Hepatic stellate cell (primary cell): Measurements from ENCODE around the gene C10orf90.
"Not testable (repeated sequence)": the region's sequence is repeated elsewhere in the genome, so short reads cannot be mapped to it uniquely, and the experiment has no call there.

Experiments used
- DNase-seq: peaks from one replicate; pipeline ENCODE4 v3.0.0; 2011; ENCODE audit warnings: low spot score

C10orf90 gene

DNA sequence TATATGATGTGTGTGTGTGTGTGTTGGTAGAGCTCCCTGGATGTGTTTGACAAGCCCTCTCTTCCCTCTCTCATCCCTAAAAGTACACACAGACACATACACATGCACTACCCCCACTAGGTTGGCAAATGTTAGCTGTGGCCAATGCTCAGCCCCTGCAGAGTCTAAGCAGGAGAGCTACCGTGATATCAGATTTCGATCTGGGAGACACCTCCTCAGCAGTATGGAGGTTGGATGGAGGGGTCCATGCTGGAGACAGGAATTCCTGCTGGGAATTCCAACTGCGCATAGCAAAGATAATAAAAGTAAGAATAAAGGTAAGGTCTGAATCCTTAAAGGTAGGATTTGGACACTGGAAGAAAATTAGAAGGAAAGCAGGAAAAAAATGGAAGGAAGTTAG lies 85.7 kb downstream of the C10orf90 start:
- no peak for DNase-seq

DNA sequence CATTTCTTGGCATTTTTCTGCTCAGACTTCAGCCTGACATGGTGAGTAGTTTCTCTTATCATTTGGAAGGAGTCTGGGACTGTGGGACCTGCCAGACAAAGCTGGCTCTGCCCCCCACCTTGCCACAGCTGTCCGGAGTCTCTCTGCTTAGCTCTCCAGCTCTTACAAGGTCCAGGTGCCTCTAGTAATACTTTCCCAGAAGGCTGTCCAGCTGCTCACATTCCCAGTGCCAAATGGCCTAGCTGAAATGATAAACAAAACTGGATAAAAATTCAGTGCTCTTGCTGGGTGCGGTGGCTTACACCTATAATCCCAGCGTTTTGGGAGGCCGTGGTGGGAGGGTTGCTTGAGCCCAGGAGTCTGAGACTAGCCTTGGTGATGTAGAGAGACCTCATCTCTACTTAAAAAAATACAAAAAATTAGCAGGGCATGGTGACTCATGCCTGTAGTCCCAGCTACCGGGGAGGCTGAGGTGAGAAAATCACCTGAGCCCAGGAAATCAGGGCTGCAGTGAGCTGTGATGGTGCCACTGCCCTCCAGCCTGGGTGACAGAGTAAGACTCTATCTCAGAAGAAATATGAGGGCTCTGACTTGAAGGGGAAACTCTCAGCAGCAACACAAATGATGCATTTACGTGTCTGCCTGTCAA lies 86.8 kb downstream of the C10orf90 start:
- DNase-seq, result no peak

DNA sequence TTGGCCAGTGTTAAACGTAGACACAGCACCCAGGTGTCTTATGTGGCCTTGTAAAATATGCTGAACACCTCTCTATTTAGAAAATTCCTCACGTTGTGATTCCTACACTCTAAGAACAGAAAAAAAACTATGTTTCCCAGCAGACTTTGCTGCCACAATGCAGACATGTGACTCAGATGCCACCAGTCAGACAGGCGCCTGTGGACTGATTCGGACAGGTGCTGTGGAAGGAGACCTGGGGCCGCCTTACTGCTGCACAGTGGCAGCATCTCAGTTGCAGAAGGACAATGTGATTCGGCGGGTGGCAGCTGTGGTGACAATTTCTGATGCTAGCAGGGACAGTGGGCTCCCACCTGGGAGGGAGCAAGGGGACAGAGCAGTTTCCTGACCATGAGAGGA lies 88.8 kb downstream of the C10orf90 start:
- no peak for DNase-seq

DNA sequence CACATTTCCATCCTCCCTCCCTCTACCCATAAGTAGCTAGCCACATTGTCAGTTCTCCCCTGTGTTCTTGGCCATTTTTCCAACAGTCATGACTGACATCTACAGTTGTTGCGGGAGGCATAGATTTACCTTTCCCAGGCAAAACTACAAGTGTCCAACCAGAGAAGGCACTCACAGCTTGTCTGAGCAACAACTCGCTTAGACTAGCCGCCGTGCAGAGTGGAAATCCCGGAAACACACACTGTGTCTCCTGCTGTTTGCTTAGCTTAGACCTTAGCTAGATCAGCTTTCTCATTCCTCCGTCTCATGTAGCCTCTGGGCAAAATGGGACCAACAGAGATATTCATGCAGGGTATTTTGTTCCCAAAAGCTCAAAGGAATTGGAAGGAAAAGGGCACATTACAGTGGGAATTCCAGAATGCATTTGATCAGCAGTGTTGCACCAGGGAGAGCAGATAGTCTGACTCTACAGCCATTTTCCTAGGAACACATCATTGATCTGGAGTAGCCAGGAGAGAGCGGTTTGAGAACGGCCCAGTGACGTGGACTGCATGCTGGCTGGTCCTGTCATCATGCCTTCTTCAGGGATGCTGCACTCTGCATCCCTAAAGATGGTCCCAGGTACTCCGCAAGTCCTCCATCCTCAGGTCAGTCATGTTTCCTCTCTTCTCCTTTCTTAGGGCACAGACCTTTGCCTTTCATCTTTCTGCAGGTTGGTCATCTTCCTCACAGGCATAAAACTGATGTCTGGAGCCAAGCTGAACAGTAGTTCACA lies 89.4 kb downstream of the C10orf90 start:
- no peak for DNase-seq

DNA sequence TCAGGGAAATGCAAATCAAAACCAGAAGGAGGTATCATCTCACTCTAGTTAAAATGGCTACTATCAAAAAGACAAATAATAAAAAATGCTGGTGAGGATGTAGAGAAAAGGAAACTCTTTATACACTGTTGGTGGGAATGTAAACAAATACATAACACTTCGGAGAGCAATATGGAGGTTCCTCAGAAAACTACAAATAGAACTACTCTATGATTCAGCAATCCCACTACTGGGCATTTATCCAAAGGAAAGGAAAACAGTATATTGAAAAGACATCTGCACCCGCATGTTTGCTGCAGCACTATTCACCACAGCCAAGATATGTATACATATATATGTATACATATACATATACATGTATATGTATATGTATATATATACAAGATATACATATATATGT lies 94.2 kb downstream of the C10orf90 start:
- no peak for DNase-seq

DNA sequence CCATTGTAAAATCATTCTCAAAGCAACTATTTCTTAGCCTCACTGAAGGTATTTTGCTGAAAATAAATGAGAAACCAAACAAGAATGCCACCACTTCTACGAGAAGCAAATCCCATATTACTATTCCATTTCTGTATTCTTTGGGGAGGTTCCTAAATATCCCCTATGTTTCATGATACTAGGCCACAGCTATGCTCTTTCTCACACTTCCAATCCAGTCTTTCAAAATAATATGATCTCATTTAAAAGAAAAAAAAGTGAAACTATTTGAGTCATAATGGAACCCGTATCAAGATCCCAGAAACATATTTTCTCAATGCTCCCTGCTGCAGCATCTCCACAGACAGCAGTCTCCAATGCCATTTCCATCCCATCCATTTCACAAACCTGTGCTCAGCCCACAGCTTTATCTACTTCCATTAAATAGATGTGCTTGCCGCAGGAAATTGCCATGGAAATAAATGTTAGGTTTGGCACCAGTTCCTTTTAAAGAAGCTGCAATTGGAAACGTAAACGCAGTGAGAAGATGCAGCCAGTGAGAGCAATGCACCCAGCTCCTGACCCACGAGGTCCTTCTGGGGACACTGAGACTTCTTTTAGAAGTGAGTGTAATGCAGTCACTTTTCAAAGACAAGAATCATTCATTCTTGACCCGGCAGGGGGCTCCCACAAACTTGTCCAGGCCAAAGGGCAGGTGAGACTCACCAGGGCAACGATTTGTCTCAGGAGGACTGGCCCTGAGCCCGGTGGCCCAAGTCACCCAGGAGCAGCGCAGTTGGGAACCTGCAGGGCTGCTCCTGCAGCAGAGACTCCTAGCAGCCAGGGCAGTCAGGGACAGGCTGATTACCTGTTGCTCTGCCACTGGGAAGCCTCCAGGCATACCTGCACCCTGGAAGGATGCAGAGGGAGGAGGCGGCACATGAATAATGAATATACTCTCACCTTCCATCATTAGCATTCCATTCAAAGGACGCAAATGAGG lies 99.6 kb downstream of the C10orf90 start:
- no peak for DNase-seq

DNA sequence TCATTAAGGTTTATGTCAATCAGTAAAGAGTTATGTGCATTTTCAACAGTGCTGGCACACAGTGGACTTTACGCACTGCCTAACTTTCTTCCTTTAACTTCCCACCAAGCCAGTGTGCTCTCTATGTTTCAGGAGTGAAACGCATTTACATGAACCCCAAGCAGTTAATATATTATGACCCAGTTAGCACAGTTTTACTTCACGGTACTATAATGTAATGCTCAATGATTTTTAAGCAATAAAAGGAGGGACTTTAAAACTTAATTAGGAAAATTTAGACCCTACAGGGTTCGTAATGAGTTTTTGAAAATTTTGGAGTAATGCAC lies 100.3 kb downstream of the C10orf90 start:
- DNase-seq, result no peak

DNA sequence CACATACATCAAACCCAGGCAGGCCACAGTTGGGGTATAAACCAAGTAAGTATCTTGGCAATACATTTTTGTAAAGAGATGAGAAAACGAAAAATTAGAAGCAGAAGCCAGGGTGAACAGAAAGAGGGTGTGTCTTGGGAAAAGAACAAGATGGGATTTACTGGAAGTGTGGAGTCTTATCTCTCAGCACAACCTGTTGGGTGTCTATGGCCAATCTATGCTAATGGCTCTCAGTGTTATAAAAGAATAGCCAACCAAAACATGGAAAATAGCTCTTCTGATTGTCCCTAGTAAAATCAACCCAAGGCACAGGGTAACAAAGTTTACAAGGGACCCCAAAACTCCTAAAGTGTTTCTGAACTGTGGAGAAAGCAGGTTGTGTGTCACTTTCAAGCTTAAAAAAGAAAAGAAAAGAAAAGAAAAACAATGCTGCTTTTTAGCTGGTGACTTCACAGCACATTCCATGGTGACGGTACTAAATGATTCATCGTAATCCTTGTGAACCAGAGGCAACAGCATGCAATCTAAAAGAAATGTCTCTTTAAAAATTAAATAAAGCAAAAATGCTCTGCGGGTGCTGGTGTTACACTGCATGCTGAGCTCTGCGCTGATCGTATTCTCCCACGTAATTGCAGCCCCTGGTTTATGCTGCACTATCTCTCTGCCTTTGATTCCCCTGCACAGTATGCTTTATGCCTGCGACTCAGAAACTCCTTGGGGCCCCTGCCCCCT lies 100.8 kb downstream of the C10orf90 start:
- DNase-seq, result peak; percentile 70

DNA sequence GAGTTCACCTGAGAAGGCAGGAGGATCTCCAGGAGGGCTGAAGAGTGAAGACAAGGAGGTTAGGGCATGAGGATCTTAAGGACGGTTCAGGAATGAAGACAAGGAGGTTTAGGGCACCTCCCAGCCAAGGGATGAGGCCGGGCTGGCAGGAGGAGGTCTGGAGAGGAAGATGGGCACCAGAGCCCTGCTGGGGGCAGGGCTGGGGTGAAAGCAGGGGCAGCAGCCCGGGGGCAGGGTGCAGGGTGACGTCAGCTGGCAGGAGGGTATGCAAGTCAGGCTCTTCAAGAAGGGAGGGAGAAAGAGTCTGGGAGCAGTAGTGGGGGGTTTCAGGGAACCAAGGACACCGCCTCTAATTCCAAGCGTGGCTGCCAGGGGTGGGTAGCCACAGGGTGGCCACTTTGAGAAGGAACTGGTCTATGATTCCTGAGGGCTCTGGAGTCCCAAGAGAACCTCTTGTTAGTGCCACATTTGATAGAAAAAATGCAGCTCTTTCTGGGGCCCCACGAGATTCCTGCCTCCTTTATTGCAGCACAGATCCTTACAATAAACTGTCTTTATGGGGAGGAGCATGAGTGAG lies 101.6 kb downstream of the C10orf90 start:
- DNase-seq, result no peak

DNA sequence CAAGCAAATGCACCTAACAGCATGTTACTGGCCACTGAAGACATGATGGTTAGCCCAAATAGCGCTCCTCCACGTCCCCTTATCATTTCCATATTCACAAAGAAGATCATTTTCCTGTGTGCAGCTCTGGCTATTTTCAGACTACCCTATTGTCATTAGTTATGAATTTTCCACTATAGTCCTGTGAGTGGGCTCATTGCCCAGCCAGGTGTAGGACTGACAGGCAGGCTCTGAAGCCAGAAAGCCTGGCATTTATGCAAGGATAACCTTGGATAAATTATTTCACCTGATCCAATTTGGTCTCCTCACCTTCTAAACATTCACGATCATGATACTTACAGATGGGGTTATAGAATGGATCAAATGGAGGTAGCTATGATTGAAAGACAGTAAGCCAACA lies 104.6 kb downstream of the C10orf90 start:
- no peak for DNase-seq

DNA sequence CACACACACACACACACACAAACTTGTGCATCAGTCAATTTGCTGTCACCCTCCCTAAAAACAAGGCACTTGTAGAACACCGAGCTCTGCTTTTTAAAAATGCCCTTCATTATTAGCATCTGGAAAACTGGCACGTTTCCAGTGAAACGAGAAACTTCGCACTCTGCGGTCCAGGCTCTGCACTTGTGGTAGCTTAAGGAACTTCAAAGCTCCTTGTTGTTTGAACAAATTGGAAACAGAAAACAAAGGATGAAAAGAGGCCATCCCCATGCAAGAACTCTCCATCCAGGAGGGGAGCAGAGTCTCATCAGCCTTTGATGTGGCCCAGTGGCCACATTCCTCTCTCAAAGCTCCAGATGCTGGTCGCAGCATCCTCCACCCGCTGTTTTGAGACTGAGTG lies 105.1 kb downstream of the C10orf90 start:
- no peak for DNase-seq

DNA sequence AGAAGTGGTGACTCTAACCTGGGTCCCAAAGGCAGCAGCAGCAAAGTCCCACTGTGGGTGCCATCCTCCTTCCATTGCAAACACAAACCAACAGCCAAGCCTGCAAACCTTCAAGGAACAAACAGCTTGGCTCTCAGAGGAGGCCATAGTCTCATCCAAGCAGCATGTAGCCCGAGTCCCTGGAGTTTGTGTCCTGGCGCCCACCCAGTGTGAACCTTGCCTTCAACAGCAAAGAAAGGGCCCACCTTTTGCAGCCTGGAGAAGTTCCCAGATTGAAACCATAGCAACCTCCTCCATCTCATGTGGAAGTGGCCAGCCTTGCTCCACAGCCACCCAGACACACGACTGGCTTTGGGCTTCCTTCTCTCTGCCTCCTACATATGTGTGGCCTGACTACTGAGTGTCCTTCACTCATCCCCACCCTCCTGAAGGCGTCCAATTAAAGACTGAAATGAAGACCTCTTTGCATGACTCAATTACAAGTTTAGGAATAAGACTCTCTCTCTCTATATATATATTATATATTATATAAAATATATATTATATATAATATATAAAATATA lies 106.1 kb downstream of the C10orf90 start:
- DNase-seq, result no peak

DNA sequence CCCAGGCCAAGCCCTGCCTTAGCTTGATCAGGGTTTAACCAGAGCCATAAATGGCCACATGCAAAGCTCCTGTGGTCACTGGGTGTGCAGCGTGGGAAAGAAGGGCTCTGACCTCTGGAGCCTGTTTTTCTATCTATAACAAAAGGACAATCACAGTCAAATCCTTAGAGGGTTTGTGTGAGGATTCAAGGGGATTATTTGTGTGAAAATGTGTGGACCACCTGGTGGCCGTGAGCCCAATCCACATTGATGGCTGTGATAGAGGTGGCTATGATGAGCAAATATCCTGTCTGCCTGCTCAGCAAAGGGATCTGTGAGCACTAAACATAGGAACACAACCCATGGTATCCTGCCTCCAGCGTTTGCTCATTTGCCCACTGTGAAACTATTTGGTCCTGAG lies 107.1 kb downstream of the C10orf90 start:
- DNase-seq, result no peak

DNA sequence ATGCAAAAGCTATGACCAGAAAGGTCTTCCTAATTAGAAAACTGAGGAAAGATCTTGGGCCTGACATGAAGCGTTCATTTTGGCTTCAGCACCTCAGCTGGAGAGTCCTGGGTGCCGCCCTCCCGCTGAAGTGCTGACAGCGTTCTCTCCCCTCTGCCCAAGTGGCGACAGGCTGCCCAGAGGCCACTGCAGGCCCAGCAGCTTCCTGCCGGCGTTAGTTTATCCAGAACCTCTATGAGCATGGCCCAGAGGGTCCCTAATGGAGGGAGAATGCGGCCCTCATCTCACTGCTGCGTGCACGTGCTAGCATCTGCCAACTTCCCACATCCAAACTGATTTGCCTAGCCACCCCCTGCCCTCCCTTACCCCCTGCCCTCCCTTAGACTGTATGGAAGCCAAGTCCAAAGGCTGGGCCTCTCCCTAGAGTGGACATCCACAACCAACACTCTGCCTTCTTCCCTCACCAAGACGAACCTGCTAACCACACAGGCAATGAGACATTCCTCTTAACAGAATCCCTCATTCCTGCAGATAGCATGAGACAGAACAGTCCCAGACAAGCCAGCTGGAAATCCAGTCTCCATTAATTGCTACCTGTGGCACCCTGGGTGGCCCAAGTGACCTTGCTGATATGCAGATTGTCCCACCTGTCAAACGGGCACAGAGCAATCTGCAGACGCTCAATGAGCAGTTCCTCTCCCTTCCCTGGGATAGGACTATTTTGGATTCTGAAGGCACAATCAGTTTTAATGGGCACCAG lies 108.4 kb downstream of the C10orf90 start:
- no peak for DNase-seq

DNA sequence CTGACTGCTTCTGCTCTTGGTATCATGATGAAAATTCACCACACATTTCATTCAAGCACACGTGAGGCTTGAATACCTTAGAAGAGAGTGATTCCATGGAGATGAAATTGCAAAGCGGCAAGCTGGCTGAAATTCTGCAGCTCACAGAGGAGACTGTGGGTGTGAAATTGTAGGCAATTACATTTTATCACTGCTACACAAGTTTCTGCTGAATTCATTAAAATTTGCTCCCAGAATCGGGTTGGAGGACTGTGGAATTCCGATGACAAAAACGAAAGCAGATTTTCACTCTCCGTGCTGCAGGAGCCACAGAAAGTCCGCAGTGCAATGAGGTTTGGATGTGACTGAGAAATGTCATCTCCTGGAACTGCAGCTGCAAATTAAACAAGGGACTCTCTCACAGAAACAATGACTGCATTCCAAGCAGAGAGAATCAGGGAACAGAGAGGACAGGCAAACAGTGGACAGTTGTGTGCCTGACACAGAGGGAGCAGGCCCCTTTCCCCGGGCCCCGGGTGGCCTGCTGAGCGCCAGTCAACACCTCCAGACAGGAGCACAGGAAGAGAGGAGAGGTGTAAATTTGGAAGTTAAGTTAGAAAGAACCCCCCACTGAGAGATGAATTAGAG lies 109.1 kb downstream of the C10orf90 start:
- DNase-seq, result no peak

DNA sequence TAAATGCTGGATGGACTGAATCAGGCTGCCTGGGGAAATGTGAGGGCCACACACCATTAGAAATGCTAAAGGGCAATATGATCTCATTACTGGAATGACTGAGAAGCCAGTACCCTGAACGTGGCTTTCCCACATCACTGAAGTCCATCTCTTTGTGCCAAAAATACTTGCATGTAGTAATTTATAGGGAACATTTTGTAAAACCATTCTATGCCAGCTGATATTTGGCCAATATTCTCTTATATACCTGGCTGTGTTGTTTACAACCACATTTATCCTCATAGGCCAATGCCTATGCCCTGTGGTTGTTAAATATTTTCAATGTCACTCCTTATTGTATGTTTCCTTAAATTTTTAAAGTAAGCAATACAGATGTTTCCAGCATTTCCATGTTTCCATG lies 111.6 kb downstream of the C10orf90 start:
- DNase-seq, result no peak

DNA sequence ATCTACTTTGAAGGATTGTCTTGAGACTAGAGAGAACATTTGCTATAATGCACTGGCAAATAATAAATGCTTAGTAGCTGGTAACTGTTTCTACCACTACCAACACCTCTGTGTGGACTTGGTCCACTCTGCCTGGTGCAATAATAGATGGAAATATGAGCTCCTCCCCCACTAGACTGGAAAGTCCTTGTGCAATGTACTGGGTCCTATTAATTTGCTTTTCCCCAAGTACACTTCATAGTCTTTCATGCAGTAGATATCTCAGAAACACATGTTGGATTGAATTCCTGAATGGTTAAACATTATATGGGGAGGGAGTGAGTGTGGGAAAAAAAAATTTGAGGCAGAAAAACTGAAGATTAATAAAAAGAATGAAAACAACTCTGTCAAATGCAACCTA lies 119.3 kb downstream of the C10orf90 start:
- DNase-seq, result no peak

DNA sequence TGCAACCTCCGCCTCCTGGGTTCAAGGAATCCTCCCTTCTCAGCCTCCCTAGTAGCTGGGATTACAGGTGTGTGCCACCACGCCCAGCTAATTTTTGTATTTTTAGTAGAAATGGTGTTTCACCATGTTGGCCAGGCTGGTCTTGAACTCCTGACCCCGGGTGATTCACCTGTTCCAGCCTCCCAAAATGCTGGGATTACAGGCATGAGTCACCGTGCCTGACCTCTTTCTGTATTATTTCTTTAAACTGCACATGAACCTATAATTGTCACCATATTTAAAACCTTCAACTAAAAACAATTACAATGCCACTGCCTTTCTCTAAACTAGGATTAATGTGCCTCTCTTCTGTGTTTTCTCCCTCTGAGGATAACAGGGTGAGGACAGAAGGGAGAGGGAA lies 119.9 kb downstream of the C10orf90 start:
- not testable (repeated sequence) for DNase-seq

DNA sequence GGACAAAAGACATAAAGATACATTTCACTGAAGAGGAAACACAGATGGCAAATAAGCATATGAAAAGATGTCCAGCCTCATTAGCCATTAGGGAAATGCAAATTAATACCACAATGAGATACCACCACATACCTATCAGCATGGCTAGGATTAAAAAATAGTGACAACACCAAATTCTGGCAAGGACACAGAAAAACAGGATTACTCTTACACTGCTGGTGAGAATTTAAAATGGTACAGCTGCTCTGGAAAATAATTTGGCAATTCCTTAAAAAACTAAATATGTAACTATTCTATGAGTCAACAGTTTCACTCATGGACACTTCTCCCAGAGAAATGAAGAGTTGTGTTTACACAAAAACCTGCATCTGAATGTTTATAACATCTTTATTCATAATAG lies 121.1 kb downstream of the C10orf90 start:
- no peak for DNase-seq

DNA sequence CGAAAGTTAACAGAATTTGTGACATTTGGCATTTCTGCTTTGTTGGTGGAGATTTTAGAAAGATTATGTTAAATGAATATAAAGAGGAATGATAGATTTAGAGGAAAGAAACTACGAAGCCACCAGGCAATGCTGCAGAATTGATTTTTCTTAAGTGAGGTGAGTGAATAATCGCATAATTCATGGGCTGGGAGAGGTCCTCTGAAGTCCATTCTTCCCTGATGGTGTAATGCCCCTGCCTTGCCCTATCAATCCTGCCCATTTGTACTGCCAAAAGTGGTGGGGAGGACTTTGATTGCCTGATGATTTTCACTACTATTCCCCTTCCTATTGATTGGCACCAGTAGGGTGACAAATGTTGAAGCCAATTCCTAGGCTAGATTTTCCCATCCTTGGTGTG lies 125.9 kb downstream of the C10orf90 start:
- DNase-seq, result no peak
